CD4-positive, alpha-beta T cell treated with Interleukin-4 for 4 hours (primary cell): ENCODE measurements around the gene SLC2A2.

Source experiments
- DNase-seq: peaks from one replicate; pipeline ENCODE4 v3.0.0-alpha.2; 2020

The SLC2A2 gene

DNA sequence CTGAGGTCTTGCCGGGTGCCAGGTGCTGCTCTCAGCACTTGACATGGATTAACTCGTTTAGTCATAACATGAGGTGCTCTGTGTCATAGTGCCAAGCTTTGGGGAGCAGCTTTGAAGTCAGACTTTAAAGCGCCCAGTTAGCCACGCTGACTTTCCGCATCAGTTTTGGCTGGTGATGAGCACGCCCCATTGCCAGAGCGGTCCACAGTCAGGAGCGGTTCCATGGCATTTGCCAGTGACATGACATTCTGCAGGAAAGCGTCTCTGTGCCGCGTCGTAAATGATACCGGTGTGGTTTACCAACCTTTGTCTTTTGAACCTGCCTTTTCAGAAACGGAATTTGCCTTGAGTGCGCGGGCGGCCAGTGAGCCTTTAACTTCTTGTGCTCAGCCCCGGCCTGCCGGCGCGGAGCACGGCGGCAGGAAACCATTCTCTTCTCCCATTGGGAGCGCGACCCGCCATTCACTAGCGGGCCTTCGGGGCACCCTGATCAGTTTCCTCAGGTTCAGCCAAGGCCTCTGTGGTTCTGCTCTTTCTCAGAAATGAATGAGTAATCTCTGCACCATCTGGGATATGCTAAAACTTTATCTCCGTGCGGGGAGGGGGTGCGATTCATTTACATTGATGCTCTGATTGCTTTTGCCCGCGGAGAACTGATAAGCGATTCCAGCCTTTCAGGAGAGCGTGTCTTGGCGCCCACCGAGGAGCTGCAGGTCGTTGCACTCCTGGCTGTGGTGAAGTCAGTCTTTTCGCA is 1.7 kb upstream of the SLC2A2 start:
- peak; percentile 3 for DNase-seq

DNA sequence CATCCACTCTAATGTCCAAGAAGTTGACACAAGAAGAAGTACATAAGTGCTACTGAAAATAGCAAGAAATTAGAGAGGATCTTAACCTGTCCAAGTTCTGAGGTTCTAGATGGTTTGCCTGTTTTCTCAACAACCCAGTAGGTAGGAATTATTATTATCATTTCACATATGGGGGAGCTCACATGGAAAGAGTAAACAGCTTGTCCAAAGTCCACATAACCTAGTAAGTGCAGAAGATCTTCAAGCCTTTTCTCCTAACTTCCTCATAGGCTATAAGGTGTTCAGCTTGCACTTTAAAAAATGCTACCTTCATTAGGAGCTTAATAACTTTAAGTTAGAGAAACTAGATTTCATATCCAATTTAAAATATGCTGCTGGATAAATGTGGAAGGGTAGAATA is 3.0 kb downstream of the SLC2A2 start:
- DNase-seq = no peak

DNA sequence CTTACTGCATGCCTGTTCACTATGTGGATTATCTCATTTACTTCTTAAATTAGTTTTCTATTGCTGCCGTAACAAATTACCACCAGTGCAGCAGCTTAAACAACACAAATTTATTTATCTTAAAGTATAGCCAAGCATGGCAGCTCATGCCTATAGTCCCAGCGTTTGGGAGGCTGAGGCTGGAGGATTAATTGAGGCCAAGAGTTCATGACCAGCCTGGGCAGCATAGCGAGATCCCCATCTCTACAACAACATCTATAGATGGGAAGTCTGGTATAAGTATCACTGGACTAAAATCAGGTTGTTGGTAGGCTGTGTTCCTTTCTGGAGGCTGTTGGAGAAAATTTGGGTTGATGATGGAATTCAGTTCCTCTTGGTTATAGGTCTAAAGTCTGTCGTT is 5.1 kb downstream of the SLC2A2 start:
- DNase-seq = no peak

DNA sequence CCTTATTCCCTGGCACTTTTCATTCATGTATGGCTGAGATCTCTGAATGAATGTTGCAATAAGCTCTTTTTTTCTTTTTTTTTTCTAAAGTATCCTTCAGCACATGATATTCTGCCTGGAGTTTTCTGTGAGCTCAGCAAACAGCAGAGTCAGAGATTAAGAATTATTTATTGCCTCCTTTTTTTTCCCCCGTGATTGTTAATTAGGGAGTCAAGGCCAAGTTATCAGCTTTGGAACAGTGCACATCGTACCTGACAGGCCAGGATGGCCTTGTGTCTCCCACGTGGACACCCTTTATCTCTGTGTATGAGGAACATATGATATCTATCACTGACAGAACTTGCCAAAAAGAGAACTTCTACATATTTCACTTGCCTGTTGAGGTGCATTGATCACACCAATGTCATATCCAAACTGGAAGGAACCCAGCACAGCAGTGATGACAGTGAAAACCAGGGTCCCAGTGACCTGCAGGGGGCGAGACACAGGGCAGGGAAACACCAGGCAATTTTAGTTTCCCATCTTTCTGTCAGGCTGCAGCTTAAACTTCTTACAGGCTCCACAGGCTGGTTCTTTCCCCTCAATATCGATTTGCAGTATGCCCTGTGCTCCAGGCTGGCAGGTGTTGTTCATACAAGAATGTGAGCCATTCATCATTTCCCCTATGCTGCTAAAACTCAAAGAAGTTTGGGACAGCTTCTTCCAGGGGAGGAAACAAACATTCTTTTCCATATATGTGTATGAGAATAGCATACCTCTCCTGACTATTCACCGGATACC is 8.2 kb downstream of the SLC2A2 start:
- no peak for DNase-seq

DNA sequence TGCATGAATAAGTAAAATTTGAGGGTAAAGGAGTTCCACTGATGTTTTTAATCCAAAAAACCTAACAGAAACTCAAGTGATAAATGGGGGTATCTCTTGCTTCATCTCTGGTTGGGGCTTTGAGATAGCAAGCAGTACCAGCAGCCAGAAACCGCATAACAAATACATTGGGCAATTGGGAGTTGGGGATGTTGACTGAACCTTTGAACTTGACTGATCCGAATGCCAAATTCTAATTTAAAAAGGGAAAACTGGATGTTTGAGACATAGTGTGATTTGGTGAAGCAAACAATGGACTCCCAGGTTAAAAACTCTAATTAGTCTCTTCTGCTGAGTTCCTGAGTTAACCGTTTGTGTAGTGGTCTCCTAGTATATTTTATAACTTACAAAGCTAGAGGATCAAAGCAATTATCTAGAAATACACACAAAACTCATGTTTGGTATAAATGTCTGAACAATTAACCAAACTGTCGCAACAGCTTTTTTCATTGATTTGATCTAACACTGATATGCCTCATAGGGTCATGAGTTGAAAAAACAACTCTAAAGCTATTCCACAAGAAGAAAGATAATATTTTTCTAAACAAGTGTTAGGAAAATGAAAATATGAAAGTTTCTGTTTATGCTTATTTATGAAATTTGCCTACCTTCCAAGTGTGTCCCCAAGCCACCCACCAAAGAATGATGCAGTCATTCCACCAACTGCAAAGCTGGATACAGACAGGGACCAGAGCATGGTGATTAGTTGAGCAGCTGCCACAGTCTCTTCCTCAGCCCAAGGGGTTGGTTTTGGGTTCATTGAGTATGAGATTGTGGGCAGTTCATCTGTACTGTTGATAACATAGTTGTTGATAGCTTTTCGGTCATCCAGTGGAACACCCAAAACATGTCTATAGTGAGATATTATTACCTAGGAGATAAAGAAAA is 12.4 kb downstream of the SLC2A2 start:
- DNase-seq = no peak

DNA sequence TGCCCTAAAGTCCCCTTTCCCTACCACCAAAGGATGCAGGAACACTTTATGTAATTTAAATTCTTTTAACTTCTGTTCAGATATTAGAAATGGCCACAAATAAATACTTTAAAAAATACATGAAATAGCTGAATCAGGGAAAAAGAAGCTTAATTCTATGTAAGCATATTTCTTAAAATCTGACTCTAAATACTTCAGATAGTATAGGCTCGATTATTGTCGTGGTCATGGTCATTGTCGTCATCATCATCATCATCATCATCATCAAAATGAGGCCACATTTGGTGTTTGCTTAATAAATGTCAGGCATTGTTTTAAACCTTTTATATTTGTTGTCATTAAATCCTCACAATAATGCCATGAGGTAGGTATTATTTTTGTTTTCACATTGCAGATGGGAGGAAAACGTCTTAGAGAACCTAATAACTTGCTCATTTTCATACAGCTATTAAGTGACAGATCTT is 14.6 kb downstream of the SLC2A2 start:
- no peak for DNase-seq

DNA sequence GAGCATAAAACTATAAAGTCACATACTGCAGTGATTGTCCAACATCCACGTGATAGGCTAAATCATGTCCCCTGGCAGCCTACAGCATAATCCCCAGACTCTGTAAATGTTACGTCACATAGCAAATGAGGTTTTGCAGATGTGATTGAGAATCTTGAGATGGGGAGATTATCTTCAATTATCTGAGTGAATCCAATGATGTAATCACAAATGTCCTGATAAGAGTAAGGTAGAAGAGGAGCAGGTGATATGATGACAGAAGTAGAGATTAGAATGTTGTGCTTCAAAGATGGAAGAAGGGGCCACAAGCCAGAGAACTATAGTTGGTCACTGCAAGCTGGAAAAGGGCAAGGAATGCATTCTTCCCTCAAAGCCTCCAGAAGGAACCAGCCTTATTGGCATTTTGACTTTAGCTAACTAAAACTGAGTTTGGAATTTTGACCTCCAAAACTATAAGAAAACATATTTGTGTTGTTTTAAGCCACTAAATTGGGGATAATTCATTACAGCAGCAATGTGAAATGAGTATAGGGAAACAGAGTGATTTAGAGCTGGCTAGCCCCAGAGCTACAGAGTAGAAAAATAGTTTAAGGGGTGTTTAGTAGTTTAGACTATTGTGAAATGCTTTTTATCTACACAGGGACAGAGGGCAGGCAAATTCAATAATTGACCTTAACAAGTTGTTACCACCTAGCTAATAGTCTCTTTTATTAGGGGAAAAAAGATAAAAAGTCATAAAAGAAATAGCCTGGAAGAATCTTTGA is 15.2 kb downstream of the SLC2A2 start:
- DNase-seq = no peak

DNA sequence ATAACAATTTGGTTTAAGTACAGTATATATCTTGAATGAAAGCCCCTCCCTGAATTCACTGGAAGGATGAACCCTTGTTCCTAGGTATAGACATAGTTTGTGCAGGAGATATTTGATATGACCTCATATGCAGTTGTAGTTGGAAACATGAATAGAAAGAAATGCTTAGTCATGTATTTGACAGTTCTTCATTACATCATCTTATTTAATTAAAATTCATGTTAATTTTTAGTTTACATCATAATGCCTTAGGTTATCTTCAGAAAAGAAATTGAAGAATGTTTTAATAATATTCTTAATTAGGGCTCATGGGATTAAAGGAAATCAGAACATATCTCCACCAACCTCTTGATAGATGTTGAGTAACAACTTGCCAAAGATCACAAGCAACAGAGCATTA is 19.2 kb downstream of the SLC2A2 start:
- no peak for DNase-seq

DNA sequence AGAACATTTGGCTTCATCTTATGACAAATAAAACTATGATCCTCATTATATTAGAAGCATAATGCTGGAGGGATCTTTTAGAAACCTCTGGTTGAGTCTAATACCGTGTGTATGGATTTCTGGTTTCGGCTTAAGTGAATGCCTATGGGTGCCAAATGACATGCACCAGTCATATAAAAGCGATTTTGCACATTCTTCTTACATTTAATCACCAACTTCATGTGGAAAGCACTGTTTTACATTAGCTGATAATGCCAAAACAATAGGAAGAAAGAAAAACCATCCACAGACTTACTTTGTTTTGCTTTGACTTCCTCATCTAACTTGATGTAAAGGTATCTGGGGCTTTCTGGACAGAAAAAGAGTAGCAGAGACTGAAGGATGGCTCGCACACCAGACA is 20.9 kb downstream of the SLC2A2 start:
- no peak for DNase-seq

DNA sequence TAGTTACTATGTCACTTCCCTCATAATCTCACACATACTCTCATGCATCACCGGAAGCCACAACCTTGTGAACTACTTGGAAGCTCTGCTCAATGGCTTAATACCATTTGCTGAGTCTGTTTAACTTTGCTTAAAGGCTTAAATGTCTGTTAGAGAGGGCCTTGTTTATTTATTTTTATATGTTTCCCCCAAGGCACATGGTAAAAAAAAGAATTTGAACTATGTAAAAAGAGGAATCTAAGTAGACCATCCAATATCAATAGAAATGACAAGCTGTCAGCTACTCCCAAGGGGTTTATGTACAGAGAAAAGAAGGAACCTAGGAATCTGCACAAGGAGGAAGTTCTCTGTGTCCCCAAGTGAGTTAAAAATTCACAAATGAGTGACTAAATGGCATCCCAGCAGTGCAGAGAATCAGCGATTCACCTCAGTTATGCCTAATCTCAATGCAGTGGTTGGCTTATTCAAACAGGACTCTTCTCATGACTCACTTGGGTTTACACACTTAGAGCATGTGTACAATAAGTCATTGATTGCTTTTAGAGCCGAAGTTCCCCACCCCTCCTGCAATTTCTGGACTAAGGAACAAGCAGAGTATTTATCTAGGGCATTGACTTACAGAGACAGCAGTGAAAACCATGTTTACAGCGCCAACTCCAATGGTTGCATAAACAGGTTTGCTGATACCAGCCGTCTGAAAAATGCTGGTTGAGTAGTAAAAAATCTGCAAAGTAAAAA is 24.4 kb downstream of the SLC2A2 start:
- DNase-seq = no peak

DNA sequence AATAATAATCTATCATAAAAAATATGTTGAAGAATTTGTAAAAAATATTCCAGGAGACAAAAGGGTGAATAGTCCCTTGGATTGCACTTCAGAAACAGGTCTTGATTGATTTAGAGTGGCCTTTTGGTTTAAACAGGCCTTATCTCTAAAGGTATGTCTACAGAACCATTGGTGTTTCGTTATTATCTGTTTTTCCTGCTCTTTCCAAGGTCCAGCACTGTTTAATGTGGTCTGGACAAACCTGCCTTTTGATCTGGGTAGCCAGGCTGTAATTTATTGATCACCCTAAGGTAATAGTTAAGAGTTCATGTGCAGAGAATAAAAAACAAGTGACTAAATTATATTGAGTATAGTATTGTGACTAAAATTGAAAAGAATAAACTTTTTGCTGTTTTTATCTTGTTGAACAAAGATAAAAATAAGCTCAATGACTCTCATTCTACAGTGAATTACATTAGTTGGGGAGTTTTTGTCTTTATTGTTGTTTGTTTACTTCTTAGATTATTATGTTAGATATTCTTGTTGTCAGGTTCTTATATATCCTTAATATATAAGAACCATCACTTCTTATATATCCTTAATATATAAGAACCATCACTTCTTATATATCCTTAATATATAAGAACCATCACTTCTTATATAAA is 25.1 kb downstream of the SLC2A2 start:
- DNase-seq = no peak

DNA sequence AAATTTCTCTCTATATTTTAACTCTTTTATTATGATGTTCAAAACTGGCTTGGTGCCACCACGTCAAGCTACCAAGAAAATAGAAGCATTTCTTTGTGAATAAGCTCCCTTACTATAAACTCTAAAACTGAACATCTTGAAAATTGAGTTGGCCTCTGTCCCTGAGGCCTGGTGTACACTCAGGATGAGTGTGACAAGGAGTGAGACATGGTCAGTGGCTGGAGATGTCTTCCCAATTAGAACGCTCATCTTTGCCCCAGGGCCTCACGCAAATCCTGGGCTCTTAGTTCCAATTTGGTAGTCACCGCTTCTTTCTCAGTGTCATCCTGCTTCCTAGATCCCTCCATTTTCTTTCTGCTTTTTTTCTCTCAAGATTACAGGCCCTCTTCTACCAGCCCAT is 26.2 kb downstream of the SLC2A2 start:
- DNase-seq = no peak

DNA sequence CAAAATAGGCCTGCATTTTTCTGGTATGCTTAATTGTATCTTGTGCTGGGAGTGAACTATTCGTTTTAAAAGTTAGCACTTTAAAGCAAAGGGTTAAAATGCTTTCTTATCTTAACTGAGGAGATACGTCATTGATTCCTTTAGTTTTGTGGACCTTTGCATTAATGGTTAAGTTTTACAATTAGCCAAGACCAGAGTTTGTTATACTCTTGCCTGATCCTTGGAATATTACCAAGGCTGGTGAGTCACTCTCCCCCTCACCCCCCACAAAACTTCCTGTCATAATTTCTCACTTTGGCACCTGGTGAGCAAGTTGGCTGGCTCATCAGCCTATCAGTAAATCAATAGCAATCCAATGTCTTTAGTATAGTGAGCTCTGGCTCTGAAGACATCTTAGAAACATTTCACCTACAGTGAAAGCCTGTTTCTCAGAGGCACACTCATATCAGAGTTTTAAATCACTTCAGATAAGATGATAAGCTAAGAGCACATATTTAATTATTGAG is 26.7 kb downstream of the SLC2A2 start:
- no peak for DNase-seq

DNA sequence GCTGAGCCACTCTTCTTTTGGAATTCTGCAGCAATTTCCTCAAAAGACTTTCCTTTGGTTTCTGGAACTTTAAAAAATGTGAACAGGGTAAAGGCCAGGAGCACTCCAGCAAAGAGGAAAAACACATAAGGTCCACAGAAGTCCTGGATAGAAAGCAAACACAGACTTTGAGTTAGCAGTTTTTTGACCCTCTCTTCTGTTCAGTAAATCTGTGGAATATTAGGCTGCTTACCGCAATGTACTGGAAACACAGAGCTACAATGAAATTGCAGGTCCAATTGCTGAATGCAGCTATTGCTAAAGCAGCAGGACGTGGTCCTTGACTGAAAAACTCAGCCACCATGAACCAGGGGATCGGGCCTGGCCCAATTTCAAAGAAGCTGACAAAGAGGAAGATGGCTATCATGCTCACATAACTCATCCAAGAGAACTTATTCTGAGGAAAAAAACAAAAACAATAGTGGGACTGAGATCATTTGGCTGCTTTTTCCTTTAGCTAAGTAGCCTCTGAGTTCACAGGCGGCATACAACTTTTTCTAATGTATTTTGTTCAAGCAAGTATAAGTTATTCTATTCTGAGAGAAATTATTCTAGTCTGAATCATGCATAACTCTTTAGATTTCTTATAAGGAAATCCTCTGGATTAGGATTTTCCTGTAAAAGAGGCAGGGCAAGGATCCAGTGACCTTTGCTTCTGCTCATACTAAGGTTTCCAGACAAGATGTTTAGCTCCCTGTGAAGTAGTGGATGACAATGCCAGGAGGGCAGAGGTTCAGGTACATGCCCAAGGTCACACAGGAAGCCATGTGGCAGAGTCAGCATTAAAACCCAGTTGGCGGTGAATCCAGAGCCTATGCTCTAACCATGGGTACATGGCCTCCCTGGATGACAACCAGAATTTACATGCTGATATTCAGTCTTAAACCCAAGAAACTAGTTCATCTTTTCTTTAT is 28.3 kb downstream of the SLC2A2 start:
- DNase-seq = no peak

DNA sequence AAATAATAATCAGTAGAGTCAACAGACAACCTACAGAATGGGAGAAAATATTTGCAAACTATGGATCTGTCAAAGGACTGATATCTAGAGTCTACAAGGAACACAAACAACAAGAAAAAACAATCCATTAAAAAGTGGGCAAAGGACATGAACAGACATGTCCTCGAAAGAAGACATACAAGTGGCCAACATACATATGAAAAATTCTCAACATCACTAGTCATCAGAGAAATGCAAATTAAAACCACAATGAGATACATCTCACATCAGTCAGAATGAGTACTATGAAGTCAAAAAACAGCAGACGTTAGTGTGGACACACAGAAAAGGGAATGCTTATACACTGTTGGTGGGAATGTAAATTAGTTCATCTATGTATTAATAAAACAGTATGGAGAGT is 33.7 kb downstream of the SLC2A2 start:
- no peak for DNase-seq

DNA sequence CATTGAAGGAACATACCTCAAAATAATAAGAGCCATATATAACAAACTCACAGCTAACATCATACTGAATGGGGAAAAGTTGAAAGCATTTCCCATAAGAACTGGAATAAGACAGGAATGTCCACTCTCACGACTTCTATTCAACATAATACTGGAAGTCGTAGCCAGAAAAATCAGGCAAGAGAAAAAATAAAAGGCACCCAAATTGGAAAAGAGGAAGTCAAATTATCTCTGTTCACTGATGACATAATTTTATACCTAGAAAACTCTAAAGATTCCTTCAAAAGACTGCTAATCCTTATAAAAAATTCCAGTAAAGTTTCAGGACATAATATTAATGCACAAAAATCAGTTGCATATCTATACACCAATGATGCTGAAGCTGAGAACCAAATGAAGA is 34.9 kb downstream of the SLC2A2 start:
- DNase-seq = no peak

DNA sequence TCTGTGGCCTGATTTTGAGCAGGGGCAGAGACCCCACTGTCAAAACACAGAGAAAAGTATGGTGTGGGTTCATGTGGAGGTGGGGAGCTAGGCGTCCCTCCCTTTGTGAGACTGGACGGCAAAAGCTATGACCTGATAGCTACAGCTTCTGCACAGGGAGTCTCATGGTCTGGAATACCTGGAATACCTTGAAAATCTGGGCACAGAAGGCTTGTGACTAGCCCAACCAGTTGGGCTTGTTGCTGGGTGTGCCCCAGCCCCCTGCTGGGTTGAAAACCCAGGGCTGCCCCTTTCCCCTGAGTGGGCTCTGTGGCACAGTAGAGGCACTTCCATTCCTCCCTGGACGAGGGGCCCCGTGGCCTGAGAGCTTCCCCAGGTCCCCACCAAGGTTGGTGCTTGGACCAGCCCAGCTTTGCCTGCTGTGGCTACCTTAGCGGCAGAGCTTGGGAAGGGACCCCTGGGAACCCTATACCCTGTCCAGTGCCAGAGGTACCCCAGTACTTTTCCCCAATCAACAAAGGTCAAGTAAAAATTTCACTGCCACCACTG is 37.3 kb downstream of the SLC2A2 start:
- no peak for DNase-seq

DNA sequence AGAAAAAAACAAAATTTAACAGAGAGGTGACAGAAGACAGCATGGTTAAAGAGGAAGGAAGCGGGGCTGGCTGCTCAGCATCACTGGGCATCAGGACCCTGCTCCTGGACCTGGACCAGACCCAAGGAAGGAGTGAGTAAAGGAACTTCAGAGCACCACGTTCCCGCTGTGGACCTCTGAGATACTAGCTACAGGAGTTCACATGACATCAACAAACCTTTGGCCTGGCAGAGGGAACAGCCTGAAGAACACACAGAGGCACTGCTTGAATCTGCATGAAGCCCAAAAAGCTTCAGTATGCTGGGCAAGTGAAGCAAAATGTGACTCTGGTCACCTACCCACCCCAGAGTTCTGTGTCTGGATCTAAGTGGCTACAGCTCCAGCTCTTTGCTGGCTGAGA is 38.1 kb downstream of the SLC2A2 start:
- DNase-seq = no peak

DNA sequence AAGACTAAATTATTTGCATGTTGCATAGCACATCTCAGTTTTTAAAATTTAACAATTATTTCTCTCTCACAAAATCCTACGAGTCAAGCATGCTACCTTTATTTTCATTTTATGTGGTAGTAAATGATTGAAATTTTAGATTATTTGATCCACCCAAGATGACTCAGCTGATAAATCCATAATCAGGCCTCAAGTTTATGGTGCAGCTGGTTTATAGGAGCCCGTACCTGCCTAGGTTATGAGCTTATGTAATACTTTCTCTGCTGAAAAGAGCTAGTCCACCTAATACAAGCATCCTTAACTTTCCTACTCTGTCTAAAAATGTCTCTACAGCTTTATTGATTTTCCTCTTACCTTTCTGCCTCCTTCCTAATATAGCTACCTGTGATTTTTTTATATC is 41.2 kb downstream of the SLC2A2 start:
- no peak for DNase-seq

DNA sequence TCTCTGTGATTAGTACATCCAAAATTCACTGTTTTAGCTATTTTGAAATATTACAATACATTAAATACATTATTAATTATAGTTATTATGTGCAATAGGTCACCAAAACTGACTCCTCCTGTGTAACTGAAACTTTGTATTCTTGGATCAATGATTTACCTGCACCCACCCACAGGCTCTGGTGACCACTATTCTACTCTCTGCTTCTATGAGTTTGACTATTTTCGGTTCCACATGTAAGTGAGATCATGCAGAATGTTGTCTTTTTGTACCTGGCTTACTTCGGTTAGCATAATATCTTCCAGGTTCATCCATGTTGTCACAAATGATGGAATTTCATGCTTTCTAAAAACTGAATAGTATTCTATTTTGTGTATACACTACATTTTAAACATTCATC is 43.8 kb downstream of the SLC2A2 start:
- no peak for DNase-seq
